Ovary (tissue), 9 donors: ENCODE results near the gene RIPOR3. TPM values are rescaled to one million over a fixed set of nuclear protein-coding genes. Genes with fewer than 3 reads are reported as not detected.
A peak's percentile ranks its signal among the peaks of the same experiment; 100 is the strongest.
"Not testable (repeated sequence)": the region's sequence is repeated elsewhere in the genome, so short reads cannot be mapped to it uniquely, and the experiment has no call there.

Experiments used
- DNase-seq, 5 donors: peaks; one replicate each; pipeline ENCODE4 v3.0.0-alpha.2; 2019 to 2020
- H3K27ac ChIP-seq, 2 donors: fragments of 200-600 bp; one replicate each; pipeline versions ENCODE4 v1.5.1 to v1.8.0; 2019 to 2022
- H3K27me3 ChIP-seq: fragments of 200-600 bp; one replicate; pipeline ENCODE4 v1.8.0; 2022
- H3K36me3 ChIP-seq: fragments of 200-600 bp; sonication (generic); one replicate; pipeline ENCODE4 v1.5.1; 2019
- H3K4me1 ChIP-seq: one replicate; pipeline ENCODE4 v1.8.1; 2013; ENCODE audit warnings: mild to moderate bottlenecking, moderate library complexity; ENCODE audit not compliant: insufficient read depth
- H3K4me3 ChIP-seq: fragments of 200-600 bp; sonication (generic); one replicate; pipeline ENCODE4 v1.5.1; 2017
- H3K9me3 ChIP-seq, 2 donors: fragments of 200-600 bp in 1 of 2; sonication (generic) in 1 of 2; one replicate each; pipeline versions ENCODE4 v1.5.1 to v1.8.1; 2013 to 2019; ENCODE audit warnings: mild to moderate bottlenecking in 1 of 2, moderate library complexity in 1 of 2
- EP300 ChIP-seq: sonication (generic); formaldehyde crosslinking; IDR thresholded peaks from one replicate; pipeline ENCODE4 v1.6.1; 2017; ENCODE audit warnings: antibody characterized with exemption
- POLR2A ChIP-seq: fragments of 450-650 bp; IDR thresholded peaks from one replicate; pipeline ENCODE4 v1.6.1; 2017; ENCODE audit warnings: antibody characterized with exemption, mild to moderate bottlenecking, moderate library complexity
- WGBS, 3 donors: extraction: QIAGEN DNeasy Blood & Tissue Kit in 1 of 3; methylation state at CpG; one replicate each; pipeline versions ENCODE4 v1.1.5 to v1.1.7; 2013 to 2017; 5-methylcytosine and 5-hydroxymethylcytosine counted together
- intact Hi-C, 4 donors: fragments of 100-400 bp; cut with DNase I; formaldehyde crosslinking; loops; one replicate each; pipeline versions ENCODE4 v1.11.0 to v1.15.1; 2022 to 2023
- polyA plus RNA-seq, 2 donors: library from polyadenylated mRNA; stranded (reverse); fragments of 200-250 nt in 1 of 2; fragments of 350-450 nt in 1 of 2; fragmentation: Illumina TruSeq in 1 of 2; extraction: RNeasy Lipid Tissue Mini Kit (QIAGEN cat#74804) in 1 of 2; gene quantifications; one replicate each; pipeline ENCODE4 v1.2.3, GENCODE V29; 2013 to 2014
- total RNA-seq, 7 donors: library from RNA; depleted of rRNA in 2 of 7; stranded (reverse); fragments of >200 nt in 2 of 7; fragmentation: NEBNext Ultra II Directional in 3 of 7; extraction: Animal tissue kit (Norgen Biotek cat#: 25700) in 3 of 7; gene quantifications; one replicate each; pipeline versions ENCODE4 v1.1.0 to v1.2.4, GENCODE V29; 2016 to 2023
- TF ChIP-seq, protein P1 (sequence below), 3 donors: fragments of 450-650 bp in 2 of 3; fragments of 200-600 bp in 1 of 3; IDR thresholded peaks; one replicate each; pipeline versions ENCODE4 v1.5.1 to v1.8.0; 2016 to 2022; ENCODE audit warnings: antibody characterized with exemption in 3 of 3, mild to moderate bottlenecking in 1 of 3
- donor health status: DM: no; HTN: no; CAD: no; lungs with moderate emphysema.
- donor health status: DM: no; HTN: no; CAD: no.
- donor health status: Bipolar disorder and iron deficiency.
- donor health status: DM: yes; HTN: yes; CAD: no.
- donor health status: DM: no; HTN: no; CAD: no.
- donor health status: DM: yes; HTN: yes; CAD: no.

RIPOR3 gene
- total and polyA plus RNA-seq, 9 donors, result 1.3 to 22.7 (median 8.0) TPM

GRCh38 chr20:50679753-50680104, 11.6 kb downstream of the RIPOR3 start:
- TF ChIP-seq EP300 (no peak), POLR2A (no peak)
- TF ChIP-seq, protein P1, sequence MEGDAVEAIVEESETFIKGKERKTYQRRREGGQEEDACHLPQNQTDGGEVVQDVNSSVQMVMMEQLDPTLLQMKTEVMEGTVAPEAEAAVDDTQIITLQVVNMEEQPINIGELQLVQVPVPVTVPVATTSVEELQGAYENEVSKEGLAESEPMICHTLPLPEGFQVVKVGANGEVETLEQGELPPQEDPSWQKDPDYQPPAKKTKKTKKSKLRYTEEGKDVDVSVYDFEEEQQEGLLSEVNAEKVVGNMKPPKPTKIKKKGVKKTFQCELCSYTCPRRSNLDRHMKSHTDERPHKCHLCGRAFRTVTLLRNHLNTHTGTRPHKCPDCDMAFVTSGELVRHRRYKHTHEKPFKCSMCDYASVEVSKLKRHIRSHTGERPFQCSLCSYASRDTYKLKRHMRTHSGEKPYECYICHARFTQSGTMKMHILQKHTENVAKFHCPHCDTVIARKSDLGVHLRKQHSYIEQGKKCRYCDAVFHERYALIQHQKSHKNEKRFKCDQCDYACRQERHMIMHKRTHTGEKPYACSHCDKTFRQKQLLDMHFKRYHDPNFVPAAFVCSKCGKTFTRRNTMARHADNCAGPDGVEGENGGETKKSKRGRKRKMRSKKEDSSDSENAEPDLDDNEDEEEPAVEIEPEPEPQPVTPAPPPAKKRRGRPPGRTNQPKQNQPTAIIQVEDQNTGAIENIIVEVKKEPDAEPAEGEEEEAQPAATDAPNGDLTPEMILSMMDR (IDR thresholded peaks at IDR 0.05), result no peak
- no peaks in the 10 kb centered on the region for H3K27me3 ChIP-seq
- no peaks in the 10 kb centered on the region for H3K36me3 ChIP-seq
- no peaks in the 10 kb centered on the region for H3K9me3 ChIP-seq
- intact Hi-C loops, result no loop called here
- H3K27ac ChIP-seq, result peak overlapping the region in 1 of 2 donors; percentile 49
- 45 to 53% (median 51%) methylated on average over 5 of the region's 5 CpGs for WGBS, 3 donors
- no peak overlapping the region for H3K4me3 ChIP-seq
- peaks cover 17% of the 10 kb centered on the region for H3K4me1 ChIP-seq
- DNase-seq, result no peak

GRCh38 chr20:50678169-50678898, 13.0 kb downstream of the RIPOR3 start:
- WGBS, 3 donors, result 15 to 20% (median 20%) methylated on average over 8 of the region's 8 CpGs
- H3K27ac ChIP-seq, result no peak overlapping the region
- intact Hi-C loops, result no loop called here
- no peak for TF ChIP-seq EP300
- TF ChIP-seq, protein P1 (IDR thresholded peaks at IDR 0.05), result no peak
- TF ChIP-seq POLR2A, result no peak
- H3K36me3 ChIP-seq, result no peaks in the 10 kb centered on the region
- H3K4me1 ChIP-seq, result peaks cover 17% of the 10 kb centered on the region
- H3K27me3 ChIP-seq, result no peaks in the 10 kb centered on the region
- no peaks in the 10 kb centered on the region for H3K9me3 ChIP-seq
- DNase-seq, result peak in 2 of 5 donors; percentile 44 to 72
- H3K4me3 ChIP-seq, result no peak overlapping the region

- 71 to 91% (median 89%) methylated on average over 4 of the region's 4 CpGs for WGBS, 3 donors
- intact Hi-C loops, result no loop called here
Measured at GRCh38 chr20:50676858-50677257, 14.5 kb downstream of the RIPOR3 start.

DNA sequence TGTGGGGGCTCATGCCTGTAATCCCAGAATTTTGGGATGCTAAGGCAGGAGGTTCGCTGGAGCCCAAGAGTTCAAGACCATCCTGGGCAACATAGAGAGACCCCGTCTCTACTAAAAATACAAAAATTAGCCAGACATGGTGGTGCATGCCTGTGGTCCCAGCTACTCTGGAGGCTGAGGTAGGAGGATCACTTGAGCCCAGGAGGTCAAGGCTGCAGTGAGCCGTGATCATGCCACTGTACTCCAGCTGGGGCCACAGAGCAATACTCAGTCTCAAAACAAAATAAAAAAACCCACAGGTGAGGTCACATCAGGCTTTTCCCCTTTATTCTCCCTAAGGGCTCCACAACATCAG, 15.0 kb downstream of the RIPOR3 start:
- H3K27ac ChIP-seq, intact Hi-C loops, H3K36me3 ChIP-seq, DNase-seq, H3K9me3 ChIP-seq, H3K27me3 ChIP-seq, H3K4me3 ChIP-seq: not testable (repeated sequence)
- H3K4me1 ChIP-seq, result peaks cover 17% of the 10 kb centered on the region
- WGBS, 3 donors, result 72 to 79% (median 75%) methylated on average over 3 of the region's 3 CpGs

More at GRCh38 chr20:50676858-50677257, 14.5 kb downstream of the RIPOR3 start:
- H3K9me3 ChIP-seq, result no peaks in the 10 kb centered on the region
- DNase-seq, result no peak
- H3K4me1 ChIP-seq, result peaks cover 17% of the 10 kb centered on the region
- TF ChIP-seq POLR2A, result no peak
- TF ChIP-seq EP300, result no peak
- TF ChIP-seq, protein P1 (IDR thresholded peaks at IDR 0.05), result no peak
- H3K4me3 ChIP-seq, result no peak overlapping the region
- no peaks in the 10 kb centered on the region for H3K27me3 ChIP-seq
- H3K27ac ChIP-seq, result no peak overlapping the region
- H3K36me3 ChIP-seq, result no peaks in the 10 kb centered on the region

- 61 to 68% (median 62%) methylated on average over 13 of the region's 13 CpGs for WGBS, 3 donors
- no peaks in the 10 kb centered on the region for H3K9me3 ChIP-seq
- no peak overlapping the region for H3K27ac ChIP-seq
- H3K4me3 ChIP-seq, result no peak overlapping the region
- no peak for DNase-seq
- no peaks in the 10 kb centered on the region for H3K27me3 ChIP-seq
- intact Hi-C loops, result no loop called here
- TF ChIP-seq, protein P1 (IDR thresholded peaks at IDR 0.05), result no peak
- TF ChIP-seq POLR2A (no peak), EP300 (no peak)
- peaks cover 17% of the 10 kb centered on the region for H3K4me1 ChIP-seq
- no peaks in the 10 kb centered on the region for H3K36me3 ChIP-seq
Measured at GRCh38 chr20:50675671-50676376, 15.5 kb downstream of the RIPOR3 start.
